HEK293T (cell line): Measurements from ENCODE around the gene GMCL2.

Source experiments
- ARNT ChIP-seq: fragments of 450-650 bp; IDR thresholded peaks from 2 replicates; pipeline ENCODE4 v1.6.1; 2017; ENCODE audit warnings: mild to moderate bottlenecking
- BHLHE40 ChIP-seq: fragments of 450-650 bp; IDR thresholded peaks from 2 replicates; pipeline ENCODE4 v1.6.1; 2016; ENCODE audit warnings: mild to moderate bottlenecking, moderate library complexity, borderline replicate concordance
- CTBP1 ChIP-seq: fragments of 450-650 bp; IDR thresholded peaks from 2 replicates; pipeline ENCODE4 v1.6.1; 2016; ENCODE audit warnings: borderline replicate concordance
- ELF4 ChIP-seq: fragments of 450-650 bp; IDR thresholded peaks from 2 replicates; pipeline ENCODE4 v1.6.1; 2017; ENCODE audit warnings: antibody characterized with exemption
- FOXA1 ChIP-seq: fragments of 450-650 bp; IDR thresholded peaks from 2 replicates; pipeline ENCODE4 v1.6.1; 2016; ENCODE audit warnings: mild to moderate bottlenecking
- FOXK2 ChIP-seq: fragments of 450-650 bp; IDR thresholded peaks from 2 replicates; pipeline ENCODE4 v1.6.1; 2016; ENCODE audit warnings: mild to moderate bottlenecking
- FOXM1 ChIP-seq: fragments of 450-650 bp; IDR thresholded peaks from 2 replicates; pipeline ENCODE4 v1.6.1; 2017; ENCODE audit warnings: mild to moderate bottlenecking, borderline replicate concordance
- L3MBTL2 ChIP-seq: fragments of 450-650 bp; conservative IDR thresholded peaks from 2 replicates; pipeline ENCODE4 v1.6.1; 2016; ENCODE audit warnings: mild to moderate bottlenecking
- LEF1 ChIP-seq: fragments of 450-650 bp; IDR thresholded peaks from 2 replicates; pipeline ENCODE4 v1.6.1; 2017; ENCODE audit warnings: mild to moderate bottlenecking, borderline replicate concordance
- NFRKB ChIP-seq: fragments of 450-650 bp; IDR thresholded peaks from 2 replicates; pipeline ENCODE4 v1.6.1; 2016; ENCODE audit warnings: mild to moderate bottlenecking, moderate library complexity
- PKNOX1 ChIP-seq: fragments of 450-650 bp; IDR thresholded peaks from 2 replicates; pipeline ENCODE4 v1.6.1; 2016
- SP1 ChIP-seq: fragments of 450-650 bp; IDR thresholded peaks from 2 replicates; pipeline ENCODE4 v1.6.1; 2017
- SUZ12 ChIP-seq: fragments of 450-650 bp; IDR thresholded peaks from 2 replicates; pipeline ENCODE4 v1.6.1; 2016; ENCODE audit warnings: mild to moderate bottlenecking
- TARDBP ChIP-seq: fragments of 450-650 bp; IDR thresholded peaks from 2 replicates; pipeline ENCODE4 v1.6.1; 2016

DNA sequence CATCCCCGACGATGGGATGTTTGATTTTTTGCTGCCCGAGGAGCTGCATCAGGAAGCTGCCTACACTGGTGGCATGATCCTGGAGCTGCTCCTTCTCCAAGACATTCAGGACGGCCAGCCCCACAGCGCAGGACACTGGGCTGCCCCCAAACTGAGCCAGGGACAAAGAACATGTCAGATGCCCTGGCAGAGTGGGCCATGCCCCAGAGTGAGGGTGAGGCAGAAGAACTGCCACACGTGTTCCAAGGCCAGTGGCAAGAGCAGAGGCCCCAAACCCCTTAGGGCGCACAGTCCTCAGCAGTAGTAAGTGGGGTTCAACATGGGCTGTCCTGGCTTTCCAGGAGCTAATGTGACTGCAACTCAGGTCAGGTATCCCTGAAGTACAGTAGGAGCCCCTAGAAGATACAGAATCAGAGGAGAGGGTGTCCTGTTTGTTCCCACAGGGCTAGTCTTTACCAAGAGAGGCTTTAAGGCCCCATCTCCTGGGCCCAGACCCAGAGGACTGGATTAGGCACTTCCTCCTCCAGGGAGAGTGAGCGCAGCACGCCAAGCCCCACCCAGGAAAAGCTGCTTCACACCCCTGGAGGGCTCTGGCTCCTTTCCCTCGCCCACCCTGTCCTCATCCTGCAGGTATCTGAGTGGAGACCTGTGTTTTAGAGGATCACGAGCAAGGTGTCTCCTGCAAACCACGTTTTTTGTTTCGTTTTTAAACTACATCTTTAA, 28.3 kb upstream of the GMCL2 start:
- TF ChIP-seq NFRKB (no peak), SP1 (no peak), TARDBP (no peak), FOXM1 (no peak), FOXK2 (no peak), SUZ12 (no peak), FOXA1 (no peak), PKNOX1 (no peak), L3MBTL2 (no peak), ARNT (no peak), BHLHE40 (no peak), ELF4 (no peak), LEF1 (no peak), CTBP1 (no peak)
